Measurements from ENCODE around the gene MYH15.

Gene MYH15

DNA sequence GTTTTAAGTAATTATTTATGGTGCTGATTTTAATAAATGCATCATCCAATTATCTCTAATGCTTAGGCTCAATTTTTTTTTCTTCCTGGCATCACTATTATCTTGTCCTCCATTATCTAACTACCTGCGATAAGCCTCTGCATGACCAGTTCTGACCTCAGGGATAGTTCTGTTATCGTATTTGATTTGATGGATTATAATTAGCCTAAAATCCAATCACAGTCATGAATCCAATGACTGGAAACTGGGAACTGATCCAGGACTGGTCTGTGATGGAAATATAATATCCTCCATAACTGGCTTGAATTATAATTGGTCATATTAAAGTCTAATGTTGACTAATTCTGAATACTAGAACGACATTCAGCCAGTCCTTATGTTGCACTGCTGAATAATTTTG, 1.1 kb downstream of the MYH15 start:
- no peak for DNase-seq

DNA sequence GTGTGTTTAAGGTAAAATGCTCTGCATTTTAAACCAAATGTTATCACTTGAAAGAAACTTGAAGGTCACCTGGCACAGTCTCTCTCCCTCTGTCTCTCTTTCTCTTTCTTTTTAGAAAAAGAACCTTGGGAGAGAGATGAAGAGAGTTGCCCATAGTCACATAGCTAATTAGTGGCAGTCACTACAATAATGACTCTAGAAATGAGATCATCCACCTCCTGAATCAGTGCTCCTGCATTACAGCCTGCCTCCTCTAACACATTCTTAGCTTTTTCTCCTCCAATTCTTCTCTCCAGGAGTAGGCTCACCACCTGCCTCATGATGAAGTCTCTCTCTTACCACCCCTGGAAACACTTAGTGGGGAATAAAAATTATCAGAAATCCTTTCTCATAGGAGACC, 2.5 kb downstream of the MYH15 start:
- no peak for DNase-seq

DNA sequence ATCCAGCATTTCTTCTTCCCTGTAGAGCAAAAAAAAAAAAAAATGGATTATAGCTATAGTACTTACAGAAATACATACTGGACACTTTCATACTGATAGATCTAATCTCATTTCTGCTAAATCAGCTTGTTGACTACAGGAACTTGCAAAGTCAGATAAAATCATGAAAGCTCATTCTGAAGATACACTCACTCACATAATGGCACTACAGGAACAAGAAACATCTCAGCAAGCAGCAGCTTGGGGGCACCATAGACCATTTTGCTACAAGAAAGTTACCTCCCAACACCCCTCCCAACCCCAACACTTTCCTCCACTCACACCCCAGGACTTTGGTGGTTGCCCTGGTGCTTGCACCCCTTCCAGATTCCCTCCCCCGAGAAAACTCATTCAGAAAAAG, 4.6 kb downstream of the MYH15 start:
- DNase-seq = no peak

DNA sequence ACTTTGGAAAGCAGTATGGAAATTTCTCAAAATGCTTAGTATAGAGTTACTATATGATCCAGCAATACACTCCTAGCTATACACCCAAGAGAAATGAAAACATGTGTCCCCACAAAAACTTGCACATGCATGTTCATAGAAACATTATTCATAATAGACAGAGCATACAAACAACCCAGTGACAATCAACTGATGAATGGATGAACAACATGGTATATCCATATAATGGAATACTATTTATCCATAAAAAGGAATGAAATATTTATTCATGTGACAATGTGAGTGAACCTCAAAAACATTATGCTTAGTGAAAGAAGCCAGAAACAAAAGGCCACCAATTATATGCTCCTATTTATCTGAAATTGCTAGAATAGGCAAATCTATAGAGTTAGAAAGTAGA, 6.7 kb downstream of the MYH15 start:
- no peak for DNase-seq

DNA sequence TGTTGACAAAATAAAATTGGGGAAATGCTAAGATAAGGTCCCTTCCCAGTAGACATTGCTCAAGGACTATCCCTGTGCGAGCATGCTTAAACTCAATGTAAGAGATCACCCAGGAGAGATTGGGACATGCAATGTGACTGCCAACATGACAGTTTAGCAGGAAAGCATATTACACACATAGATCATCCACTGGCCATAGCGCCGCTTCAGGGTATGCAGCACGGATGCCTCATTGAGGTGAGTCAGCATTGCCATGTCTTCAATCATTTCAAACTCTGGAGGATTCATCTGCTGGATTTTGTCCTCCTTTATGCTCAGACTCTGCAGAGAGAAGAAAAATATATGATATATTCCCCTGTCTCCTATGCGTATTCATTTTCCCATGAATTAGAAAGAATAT, 8.9 kb downstream of the MYH15 start:
- DNase-seq = no peak

DNA sequence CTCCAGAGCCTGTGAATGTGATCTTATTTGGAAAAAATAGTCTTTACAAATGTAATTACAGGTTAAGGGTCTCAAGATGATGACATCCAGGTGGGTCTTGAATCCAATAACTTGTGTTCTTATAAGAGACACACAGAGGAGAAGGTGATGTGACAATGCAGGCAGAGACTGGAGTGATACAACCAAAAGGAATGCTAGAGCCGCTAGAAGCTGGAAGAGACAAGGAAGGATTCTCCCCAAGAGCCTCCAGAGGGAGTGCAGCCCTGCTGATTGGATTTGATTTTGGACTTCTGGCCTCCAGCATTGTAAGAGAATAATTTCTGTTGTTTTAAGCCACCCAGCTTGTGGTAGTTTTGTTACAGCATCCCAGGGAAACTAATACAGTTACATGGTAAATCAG, 9.7 kb downstream of the MYH15 start:
- DNase-seq = no peak

DNA sequence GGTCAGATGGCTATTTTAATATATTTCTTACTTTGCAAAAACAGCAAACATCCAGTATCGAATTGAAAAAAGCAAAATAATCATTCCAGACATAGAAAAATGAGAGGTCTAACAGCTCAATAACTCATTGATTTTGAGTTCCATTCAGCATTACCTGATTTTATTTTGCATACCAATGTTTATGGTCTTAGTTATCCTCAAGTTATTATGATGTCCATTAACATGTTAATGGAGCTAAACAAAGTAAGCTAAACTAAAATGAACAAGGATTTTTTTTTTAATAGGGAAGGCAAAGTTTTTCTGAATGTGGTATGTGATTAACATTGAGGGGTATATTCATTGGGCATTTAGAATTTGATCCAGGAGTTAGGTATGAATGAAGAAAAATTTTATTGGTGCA, 13.1 kb downstream of the MYH15 start:
- no peak for DNase-seq

DNA sequence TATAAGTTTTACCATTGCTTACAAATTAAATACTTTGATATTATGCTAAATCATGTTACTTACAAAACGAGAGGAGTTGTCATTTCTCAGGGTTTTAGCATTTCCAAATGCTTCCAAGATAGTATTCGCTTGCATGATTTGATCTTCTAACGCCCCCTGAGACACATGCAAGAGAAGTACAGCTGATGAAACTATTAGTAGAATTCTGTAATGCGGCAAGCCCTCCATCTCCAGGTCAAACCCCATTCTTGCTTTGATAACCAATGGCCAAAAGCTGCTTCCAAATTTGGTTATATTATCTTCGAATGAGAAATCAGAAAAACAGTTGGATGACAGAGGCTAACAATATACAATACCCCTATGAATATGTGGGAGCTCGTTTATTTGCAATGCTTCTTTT, 14.7 kb downstream of the MYH15 start:
- no peak for DNase-seq

DNA sequence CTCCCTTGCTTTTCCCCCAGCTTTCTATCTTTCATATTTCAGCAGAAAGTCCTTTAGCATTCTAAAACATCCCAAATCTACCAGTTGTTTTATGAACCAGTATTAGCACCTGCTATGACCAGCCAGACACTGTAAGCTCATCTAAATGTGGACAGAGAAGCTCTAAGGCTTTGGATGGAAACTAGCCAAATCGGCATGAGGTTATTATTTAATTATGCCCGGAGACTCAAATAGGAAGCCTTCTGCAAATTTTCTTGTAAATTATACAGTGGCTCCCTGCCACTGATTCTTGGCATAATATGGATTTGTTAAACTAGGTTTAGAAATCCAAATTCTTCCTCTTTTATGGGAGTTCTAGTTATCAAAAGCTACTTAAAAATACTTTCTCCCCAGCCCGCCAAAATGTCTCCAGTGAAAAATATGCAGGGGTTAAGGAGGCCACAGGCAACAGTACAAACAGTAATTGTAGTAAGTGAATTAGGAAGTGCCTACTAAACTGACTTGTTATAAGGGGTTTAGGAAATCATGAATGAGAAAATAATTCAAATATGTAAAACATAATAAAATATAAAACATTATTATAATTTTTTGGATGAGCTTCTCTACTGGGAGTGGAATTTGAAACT, 15.4 kb downstream of the MYH15 start:
- no peak for DNase-seq

DNA sequence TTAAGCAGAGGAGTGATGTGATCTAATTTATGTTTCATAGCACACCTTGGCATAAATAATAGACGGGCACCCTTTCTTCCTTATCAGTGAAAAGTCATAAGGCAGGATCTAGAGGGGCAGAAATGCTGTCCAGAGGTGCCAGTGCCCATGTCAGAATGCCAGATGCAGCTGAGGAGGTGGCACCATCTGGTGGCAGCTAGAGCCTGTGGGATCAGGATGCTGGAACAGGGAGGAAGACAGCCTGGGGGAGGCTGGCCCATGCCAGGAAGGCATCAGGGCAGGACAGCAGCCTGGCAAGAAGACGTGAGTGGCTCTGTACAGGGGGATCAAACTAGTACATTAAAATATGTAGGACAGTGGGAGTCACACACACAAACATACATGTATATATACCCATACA, 16.5 kb downstream of the MYH15 start:
- DNase-seq = no peak

DNA sequence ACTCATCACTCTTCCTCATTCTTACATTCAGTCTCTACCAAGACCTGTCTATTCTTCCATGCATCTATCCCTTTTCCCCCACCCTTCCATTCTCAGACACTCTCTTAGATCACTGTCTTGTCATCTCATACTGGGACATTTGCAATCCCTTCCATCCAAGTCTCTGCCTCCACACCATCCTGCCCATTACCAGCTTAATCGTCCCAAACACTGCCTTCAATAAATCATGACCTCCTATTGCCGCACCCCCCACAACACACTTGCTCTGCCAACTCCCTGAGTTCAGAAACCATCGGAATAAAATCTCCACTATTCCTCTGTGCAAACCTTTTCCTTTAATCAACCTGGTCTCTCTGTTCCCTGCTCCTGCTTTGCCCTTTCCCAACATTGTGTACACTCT, 18.9 kb downstream of the MYH15 start:
- DNase-seq = no peak

DNA sequence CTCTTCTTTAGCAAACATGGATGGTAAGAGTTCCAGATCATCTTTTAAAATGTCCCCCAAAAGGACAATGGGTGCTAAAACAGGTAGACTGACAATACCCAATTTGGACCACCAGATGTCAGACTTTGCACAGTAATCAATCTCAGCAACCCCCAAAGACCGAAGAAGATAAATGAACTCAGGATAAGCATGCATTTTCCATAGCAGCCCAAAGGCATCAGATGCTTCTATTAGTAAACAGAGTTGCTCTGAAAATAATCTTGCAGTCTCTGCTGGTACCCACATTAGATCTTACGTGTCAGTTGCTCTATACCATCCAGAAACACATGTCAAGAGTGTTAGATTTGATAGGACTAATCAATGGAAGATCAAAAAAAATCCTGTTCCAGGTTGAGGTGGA, 20.6 kb downstream of the MYH15 start:
- DNase-seq = no peak

DNA sequence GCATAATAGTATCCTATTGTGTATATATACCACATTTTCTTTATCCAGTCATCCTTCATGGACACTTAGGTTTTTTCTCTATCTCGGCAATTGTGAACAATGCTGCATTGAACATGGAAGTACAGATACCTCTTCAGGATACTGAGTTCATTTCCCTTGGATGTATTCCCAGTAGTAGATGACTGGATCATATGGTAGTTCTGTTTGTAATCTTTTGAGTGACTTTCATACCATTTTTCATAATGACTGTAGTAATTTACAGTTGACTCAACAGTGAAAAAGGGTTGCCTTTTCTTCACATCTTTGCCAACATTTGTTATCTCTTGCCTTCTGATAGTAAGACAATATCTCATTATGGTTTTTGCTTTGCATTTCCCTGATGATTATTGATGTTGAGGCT, 21.8 kb downstream of the MYH15 start:
- no peak for DNase-seq

DNA sequence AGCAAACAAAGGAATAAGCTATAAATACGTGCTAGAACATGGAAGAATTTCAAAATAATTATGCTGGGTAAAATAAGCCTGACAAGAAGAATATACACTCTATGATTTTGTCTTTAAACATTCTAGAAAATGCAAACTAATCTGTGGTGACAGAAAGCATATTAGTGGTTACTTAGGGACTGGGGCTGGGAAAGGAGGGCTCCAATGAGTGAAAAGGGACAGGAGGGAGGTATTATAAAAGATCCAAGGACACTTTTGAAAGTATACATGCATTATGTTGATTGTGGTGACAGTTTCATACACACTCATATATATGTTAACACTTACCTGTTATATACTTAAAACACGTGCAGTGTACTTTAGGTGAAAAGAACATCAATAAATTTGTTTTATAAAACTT, 23.0 kb downstream of the MYH15 start:
- DNase-seq = no peak

DNA sequence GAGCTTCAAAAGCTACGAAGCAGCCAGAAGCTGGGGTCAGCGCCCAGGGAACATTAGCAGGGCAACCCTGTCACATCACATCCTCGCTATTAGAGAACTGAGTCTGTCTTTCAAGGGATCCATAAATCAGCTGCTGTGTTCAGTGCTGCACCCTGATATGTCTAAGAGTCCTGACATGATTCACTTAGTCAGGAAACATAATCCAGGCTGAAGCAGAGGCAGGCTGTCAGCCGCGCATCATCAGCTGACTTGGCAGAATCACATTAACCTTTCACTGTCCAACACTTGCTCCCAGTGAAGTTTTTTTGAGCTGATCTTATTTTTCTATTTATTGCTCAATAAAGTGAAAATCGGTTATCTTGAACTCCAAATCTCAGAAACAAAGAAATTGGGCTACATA, 23.5 kb downstream of the MYH15 start:
- no peak for DNase-seq

DNA sequence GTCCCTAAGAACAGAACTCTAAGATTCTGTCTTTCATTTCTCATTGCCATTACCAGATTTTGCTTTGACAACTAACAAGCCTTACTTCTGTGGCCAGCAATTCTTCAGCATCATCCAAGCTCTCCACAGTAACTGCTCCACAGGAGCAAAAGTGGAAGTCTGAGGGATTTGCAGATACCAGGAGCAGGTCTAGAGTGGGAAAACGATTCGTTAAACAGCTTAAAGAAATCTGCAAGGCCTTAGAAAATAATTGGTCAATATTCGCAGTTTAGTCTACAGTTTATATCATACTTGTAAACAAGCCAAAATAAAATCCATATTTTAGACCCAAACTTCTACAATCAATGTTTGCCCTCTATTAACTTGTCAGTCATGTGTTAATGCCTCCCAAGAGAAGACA, 24.1 kb downstream of the MYH15 start:
- no peak for DNase-seq

DNA sequence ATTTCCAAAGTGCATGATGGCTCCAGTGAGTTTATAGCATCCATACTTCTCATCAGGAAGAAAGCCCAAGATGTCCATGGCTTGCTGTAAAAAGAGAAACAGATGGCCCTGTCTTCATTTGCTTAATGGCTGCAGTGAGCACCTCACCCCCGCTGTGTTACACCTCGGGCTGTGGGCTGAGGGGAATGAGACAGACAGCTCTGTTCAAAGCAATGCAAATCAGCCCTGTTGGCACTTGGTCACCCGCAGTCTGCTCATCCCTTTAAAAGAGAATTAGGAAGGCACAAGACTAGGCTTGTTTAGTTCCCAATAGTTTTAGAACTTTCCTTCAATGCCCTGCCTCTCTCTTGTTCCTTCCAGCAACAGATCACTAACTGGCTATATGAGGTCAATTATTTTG, 25.2 kb downstream of the MYH15 start:
- DNase-seq = no peak

DNA sequence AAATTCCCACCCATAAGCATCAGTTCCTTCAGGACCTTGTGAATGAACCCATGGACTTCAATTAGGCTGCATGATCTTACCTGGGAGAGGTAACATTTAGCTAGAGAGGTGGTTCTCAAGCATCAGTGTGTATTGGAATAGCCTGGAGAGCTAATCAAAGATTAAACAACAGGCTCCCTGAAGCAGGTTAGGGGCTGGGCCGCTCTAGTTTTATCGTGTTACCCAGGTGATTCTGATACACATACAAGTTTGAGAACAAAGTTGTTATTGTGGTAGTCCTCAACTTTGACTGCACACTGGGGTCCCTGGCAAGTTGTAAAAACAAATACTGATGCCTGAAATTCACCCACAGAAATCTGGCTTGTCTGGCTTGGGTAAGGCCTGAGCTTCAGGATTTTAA, 31.2 kb downstream of the MYH15 start:
- DNase-seq = no peak

DNA sequence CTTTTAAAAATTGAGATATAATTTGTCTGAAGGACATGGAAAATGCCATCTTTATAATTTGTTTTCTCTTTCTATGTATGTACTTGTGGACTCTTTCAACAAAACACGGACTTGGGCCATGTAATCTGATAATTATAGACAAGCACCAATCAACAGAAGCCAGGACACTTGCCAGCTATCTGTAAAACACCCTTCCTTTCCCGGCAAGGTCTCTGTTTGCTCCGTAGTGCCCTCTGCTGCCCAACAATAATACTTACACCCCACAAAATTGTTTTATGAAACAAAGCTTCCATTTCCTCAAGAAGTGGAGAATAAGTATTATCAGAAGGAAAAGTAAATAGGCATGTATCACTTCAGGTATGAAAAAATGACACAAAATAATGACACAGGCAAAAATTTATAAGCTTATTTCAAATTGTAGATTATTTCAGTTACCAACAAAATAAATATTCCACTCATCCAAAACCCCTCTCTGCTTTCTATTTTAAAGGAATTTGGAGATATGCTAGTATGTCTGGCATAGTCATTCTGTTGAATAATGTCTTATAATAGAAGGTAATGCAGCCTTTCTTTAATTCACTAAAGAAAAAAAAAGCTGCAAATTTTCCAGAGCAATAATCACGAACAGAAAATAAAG, 32.8 kb downstream of the MYH15 start:
- peak; percentile 46 for DNase-seq

DNA sequence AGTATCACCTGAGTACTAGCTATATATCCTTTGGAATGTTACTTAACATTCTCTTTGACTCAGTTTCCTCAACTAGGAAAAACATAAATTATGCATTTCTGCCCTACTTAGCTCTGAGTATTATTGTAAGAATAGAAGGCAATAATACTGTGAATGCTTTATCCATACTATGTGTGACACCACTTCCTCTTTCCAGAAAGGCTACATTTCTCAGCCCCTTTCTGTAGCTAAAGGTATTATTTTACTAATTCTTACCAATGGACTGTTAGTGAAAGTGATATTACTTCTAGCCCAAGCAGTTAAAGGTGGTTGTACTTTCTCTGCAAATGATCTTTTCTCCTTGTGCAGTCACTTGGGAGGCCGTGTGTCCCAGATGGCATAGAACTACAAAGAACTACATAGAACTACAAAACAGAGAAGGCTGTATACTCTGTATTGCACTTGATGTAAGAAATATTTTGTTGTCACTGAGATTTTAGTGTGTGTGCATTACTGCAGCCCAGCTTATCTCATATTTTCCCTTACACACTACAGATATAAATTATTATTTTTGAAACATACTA, 35.1 kb downstream of the MYH15 start:
- DNase-seq = no peak

DNA sequence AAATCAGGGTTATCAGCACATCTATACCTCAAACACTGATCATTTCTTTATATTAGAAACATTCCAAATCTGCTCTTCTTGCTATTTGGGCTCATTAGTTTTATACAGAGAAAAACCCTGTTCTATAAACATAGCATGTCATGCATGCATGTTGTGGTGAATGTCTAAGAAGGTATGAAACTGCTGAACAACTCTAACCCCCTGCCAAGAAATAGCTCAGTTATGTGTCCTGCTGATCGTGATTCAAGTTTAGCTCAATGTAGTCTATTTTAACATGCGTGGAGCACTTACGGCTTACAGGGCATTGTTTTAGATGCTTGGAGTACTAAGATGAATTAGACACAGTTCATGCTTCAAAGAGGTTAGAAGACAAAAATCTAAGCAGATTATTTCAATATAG, 35.8 kb downstream of the MYH15 start:
- no peak for DNase-seq

DNA sequence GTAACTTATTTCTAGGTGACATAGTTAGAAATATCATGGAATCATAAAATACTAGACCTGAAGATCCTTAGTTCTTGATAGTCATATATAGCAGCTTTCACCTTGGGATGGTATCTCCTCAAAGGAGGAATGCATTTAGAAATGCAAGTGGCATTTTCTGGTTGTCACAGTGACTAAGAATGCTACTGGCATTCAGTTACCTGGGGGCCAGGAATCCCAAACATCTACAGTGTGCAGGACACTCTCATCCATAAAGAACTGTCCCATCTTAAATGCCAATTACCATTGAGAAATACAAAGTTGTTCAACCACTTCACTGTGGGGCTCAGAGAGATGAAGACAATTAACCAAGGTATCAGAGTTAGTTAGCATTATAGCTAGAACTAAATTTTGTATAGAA, 36.7 kb downstream of the MYH15 start:
- no peak for DNase-seq

DNA sequence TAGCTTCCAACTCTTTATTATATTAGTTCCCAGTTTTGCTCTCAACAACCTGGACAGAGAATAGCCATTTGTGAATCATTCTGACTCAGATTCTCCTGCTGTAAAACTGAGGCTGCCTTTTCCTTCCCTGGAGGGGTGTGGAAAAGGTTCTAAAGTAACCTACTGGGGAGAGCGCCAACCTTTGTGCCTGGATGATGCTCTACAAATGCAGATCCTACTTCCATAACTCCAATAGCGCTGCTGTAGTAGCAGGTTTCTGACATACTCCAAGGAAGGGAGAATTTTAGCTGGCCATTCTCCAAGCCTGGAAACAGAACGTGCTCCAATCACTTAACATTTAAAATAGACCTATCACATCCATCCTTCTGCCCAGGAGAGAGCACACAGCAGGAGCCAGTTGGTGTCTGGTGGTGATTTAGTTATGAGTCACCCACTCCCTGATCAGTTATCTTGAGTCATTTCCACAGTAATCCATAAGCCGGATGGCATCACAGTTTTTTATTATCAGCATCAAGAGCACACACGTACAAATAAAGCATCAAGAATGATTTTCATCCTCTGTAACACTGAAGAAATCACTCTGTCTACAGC, 38.3 kb downstream of the MYH15 start:
- no peak for DNase-seq

DNA sequence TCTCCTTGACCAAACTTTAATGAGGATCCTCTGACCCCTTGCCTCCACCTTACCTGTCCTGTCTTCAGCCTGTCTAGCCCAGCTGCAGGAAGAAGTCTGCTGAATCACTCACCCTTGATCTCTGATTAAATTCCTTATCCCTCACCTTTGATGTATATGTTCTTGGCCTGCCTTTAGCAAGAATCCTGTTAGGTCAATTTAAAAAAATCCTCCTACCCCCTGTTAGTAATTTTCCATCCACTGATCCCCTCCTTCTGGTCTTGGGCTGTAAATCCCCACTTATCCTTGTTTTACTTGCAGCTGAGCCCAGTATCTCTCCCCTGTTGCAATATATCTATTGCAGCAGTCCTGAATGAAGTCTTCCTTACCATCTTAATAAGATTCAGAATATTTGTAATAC, 39.0 kb downstream of the MYH15 start:
- no peak for DNase-seq

DNA sequence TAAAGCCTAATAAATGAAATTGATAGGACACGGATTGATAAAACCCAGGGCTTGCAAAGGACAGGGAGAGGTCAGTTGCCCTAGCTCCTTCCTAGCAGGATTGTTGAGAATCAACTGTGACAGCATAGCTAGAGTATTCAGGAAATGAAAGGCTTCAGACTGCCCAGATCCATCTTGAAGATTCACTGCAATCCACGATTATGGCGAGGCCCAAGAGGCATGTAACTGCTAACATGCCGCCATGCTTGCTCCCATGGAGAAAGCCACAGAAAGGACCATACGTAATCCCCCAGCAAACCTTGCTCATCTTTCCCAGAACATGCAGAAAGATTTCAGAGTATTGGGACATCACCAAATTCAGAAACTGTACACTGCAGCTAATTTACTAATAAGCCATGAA, 41.3 kb downstream of the MYH15 start:
- DNase-seq = no peak
